ENCODE results near the gene PLAGL1. TPM values are rescaled to one million over a fixed set of nuclear protein-coding genes. Genes with fewer than 3 reads are reported as not detected.
"Not testable (repeated sequence)": the region's sequence is repeated elsewhere in the genome, so short reads cannot be mapped to it uniquely, and the experiment has no call there.

Gene PLAGL1
- total and polyA plus RNA-seq, 2 experiments from 2014 or later = 48.6 to 88.9 TPM

GRCh38 chr6:143934867-143935266 lies 73.2 kb downstream of the PLAGL1 start:
- DNase-seq (ENCODE audit: low spot score) = no peak
- Histone ChIP-seq H3K4me1 (ENCODE audit: insufficient read depth) (peaks cover 10% of the 10 kb centered on the region), H3K36me3 (replicated peaks; ENCODE audit: insufficient read depth, low read depth) (no peaks in the 10 kb centered on the region), H3K9me3 (ENCODE audit: low read depth) (no peaks in the 10 kb centered on the region), H3K79me2 (no peaks in the 10 kb centered on the region), H3K4me3 (no peak overlapping the region), H3K4me2 (no peak overlapping the region), H3K27ac (no peak overlapping the region), H3K27me3 (no peaks in the 10 kb centered on the region), H3K9me2 (replicated peaks; ENCODE audit: insufficient read depth) (no peaks in the 10 kb centered on the region), H4K20me1 (ENCODE audit: insufficient read depth, poor library complexity, severe bottlenecking) (no peaks in the 10 kb centered on the region), H2AFZ (no peak overlapping the region)
- 94% methylated on average over 4 of the region's 4 CpGs for WGBS (ENCODE audit: low lambda C conversion rate, missing lambda C conversion rate)
- TF ChIP-seq EZH2 (IDR thresholded peaks at IDR 0.05; ENCODE audit: borderline replicate concordance) (no peak), EZH2phosphoT487 (IDR thresholded peaks at IDR 0.05; ENCODE audit: low read depth, severe bottlenecking, unreplicated experiment) (no peak), CTCF (IDR thresholded peaks at IDR 0.05; ENCODE audit: poor library complexity) (no peak)

- Histone ChIP-seq H3K4me3 (no peak overlapping the region), H3K9me2 (replicated peaks; ENCODE audit: insufficient read depth) (no peaks in the 10 kb centered on the region), H3K79me2 (no peaks in the 10 kb centered on the region), H3K27ac (no peak overlapping the region), H4K20me1 (ENCODE audit: insufficient read depth, poor library complexity, severe bottlenecking) (no peaks in the 10 kb centered on the region), H3K27me3 (no peaks in the 10 kb centered on the region), H2AFZ (no peak overlapping the region), H3K4me2 (no peak overlapping the region), H3K9me3 (ENCODE audit: low read depth) (no peaks in the 10 kb centered on the region), H3K4me1 (ENCODE audit: insufficient read depth) (peaks cover 10% of the 10 kb centered on the region), H3K36me3 (replicated peaks; ENCODE audit: insufficient read depth, low read depth) (no peaks in the 10 kb centered on the region)
- no peak for DNase-seq (ENCODE audit: low spot score)
- 85% methylated on average over 1 of the region's 1 CpG for WGBS (ENCODE audit: low lambda C conversion rate, missing lambda C conversion rate)
- TF ChIP-seq EZH2 (IDR thresholded peaks at IDR 0.05; ENCODE audit: borderline replicate concordance) = no peak
- TF ChIP-seq EZH2phosphoT487 (IDR thresholded peaks at IDR 0.05; ENCODE audit: low read depth, severe bottlenecking, unreplicated experiment) = no peak
- no peak for TF ChIP-seq CTCF (IDR thresholded peaks at IDR 0.05; ENCODE audit: poor library complexity)
Observed at GRCh38 chr6:143934331-143934730, 73.7 kb downstream of the PLAGL1 start.

- Histone ChIP-seq H3K4me1 (ENCODE audit: insufficient read depth) (no peaks in the 10 kb centered on the region), H3K27ac (no peak overlapping the region), H3K79me2 (no peaks in the 10 kb centered on the region), H3K9me3 (ENCODE audit: low read depth) (no peaks in the 10 kb centered on the region), H3K9me2 (replicated peaks; ENCODE audit: insufficient read depth) (no peaks in the 10 kb centered on the region), H3K27me3 (no peaks in the 10 kb centered on the region), H4K20me1 (ENCODE audit: insufficient read depth, poor library complexity, severe bottlenecking) (no peaks in the 10 kb centered on the region), H3K36me3 (replicated peaks; ENCODE audit: insufficient read depth, low read depth) (no peaks in the 10 kb centered on the region), H3K4me2 (no peak overlapping the region), H2AFZ (no peak overlapping the region), H3K4me3 (no peak overlapping the region)
- no peak for DNase-seq (ENCODE audit: low spot score)
- TF ChIP-seq CTCF (IDR thresholded peaks at IDR 0.05; ENCODE audit: poor library complexity) (no peak), EZH2 (IDR thresholded peaks at IDR 0.05; ENCODE audit: borderline replicate concordance) (no peak), EZH2phosphoT487 (IDR thresholded peaks at IDR 0.05; ENCODE audit: low read depth, severe bottlenecking, unreplicated experiment) (no peak)
Observed at GRCh38 chr6:143929975-143930374, 78.1 kb downstream of the PLAGL1 start.

- Histone ChIP-seq H4K20me1 (ENCODE audit: insufficient read depth, poor library complexity, severe bottlenecking) (no peaks in the 10 kb centered on the region), H3K9me3 (ENCODE audit: low read depth) (no peaks in the 10 kb centered on the region), H3K4me2 (no peak overlapping the region), H3K4me1 (ENCODE audit: insufficient read depth) (no peaks in the 10 kb centered on the region), H3K36me3 (replicated peaks; ENCODE audit: insufficient read depth, low read depth) (no peaks in the 10 kb centered on the region), H3K79me2 (no peaks in the 10 kb centered on the region), H3K27me3 (no peaks in the 10 kb centered on the region), H2AFZ (no peak overlapping the region), H3K27ac (no peak overlapping the region), H3K4me3 (no peak overlapping the region), H3K9me2 (replicated peaks; ENCODE audit: insufficient read depth) (no peaks in the 10 kb centered on the region)
- WGBS (ENCODE audit: low lambda C conversion rate, missing lambda C conversion rate) = 96% methylated on average over 1 of the region's 1 CpG
- no peak for DNase-seq (ENCODE audit: low spot score)
- TF ChIP-seq EZH2 (IDR thresholded peaks at IDR 0.05; ENCODE audit: borderline replicate concordance) (no peak), EZH2phosphoT487 (IDR thresholded peaks at IDR 0.05; ENCODE audit: low read depth, severe bottlenecking, unreplicated experiment) (no peak), CTCF (IDR thresholded peaks at IDR 0.05; ENCODE audit: poor library complexity) (no peak)
Observed at GRCh38 chr6:143928853-143929252, 79.2 kb downstream of the PLAGL1 start.

- not testable (repeated sequence) for H3K9me2 ChIP-seq (replicated peaks; ENCODE audit: insufficient read depth); H3K4me2 ChIP-seq; H4K20me1 ChIP-seq (ENCODE audit: insufficient read depth, poor library complexity, severe bottlenecking); H3K27ac ChIP-seq; H3K4me3 ChIP-seq; H3K27me3 ChIP-seq; DNase-seq (ENCODE audit: low spot score); H3K9me3 ChIP-seq (ENCODE audit: low read depth); H3K36me3 ChIP-seq (replicated peaks; ENCODE audit: insufficient read depth, low read depth); H3K79me2 ChIP-seq; H2AFZ ChIP-seq; H3K4me1 ChIP-seq (ENCODE audit: insufficient read depth)
- 81% methylated on average over 4 of the region's 4 CpGs for WGBS (ENCODE audit: low lambda C conversion rate, missing lambda C conversion rate)
Observed at GRCh38 chr6:143917026-143917425, 91.0 kb downstream of the PLAGL1 start.

All from hepatocyte (in vitro differentiated cells).